Suprapubic skin (tissue), 4 donors: ENCODE data around the gene DIS3L.

Experiments used
- POLR2A ChIP-seq, 2 donors: fragments of 450-650 bp; IDR thresholded peaks; one replicate each; pipeline ENCODE4 v1.6.1; 2017; ENCODE audit warnings: antibody characterized with exemption in 2 of 2, mild to moderate bottlenecking in 2 of 2, moderate library complexity in 2 of 2
- POLR2AphosphoS5 ChIP-seq, 3 donors: sonication (generic); formaldehyde crosslinking; IDR thresholded peaks; one replicate each; pipeline ENCODE4 v1.6.1; 2017; ENCODE audit warnings: antibody characterized with exemption in 3 of 3
- TF ChIP-seq, protein P1 (sequence below), 2 donors: fragments of 200-600 bp in 1 of 2; fragments of 450-650 bp in 1 of 2; sonication (generic) in 1 of 2; IDR thresholded peaks; one replicate each; pipeline ENCODE4 v1.5.1; 2016 to 2019; ENCODE audit warnings: antibody characterized with exemption in 2 of 2, mild to moderate bottlenecking in 1 of 2, moderate library complexity in 1 of 2

DNA sequence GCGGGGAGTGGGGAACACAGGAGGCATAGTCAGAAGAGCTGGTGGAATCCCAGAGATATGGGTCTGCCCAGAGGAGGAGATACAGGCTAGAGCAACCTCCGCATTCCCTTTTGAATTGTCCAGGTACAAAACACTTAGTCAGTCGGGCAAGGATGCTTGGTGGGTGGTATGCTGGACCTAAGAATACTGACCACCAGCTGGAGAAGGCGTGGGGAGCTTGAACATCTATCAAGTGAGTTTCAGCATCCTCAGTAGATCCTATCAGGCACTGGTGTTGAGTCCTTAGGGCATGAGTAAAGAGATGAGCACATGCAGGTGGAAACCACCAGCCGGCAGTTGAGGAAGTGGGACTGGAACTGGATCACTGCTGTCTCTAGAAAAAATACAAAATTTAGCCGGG is 14.7 kb upstream of the DIS3L start:
- TF ChIP-seq, protein P1, sequence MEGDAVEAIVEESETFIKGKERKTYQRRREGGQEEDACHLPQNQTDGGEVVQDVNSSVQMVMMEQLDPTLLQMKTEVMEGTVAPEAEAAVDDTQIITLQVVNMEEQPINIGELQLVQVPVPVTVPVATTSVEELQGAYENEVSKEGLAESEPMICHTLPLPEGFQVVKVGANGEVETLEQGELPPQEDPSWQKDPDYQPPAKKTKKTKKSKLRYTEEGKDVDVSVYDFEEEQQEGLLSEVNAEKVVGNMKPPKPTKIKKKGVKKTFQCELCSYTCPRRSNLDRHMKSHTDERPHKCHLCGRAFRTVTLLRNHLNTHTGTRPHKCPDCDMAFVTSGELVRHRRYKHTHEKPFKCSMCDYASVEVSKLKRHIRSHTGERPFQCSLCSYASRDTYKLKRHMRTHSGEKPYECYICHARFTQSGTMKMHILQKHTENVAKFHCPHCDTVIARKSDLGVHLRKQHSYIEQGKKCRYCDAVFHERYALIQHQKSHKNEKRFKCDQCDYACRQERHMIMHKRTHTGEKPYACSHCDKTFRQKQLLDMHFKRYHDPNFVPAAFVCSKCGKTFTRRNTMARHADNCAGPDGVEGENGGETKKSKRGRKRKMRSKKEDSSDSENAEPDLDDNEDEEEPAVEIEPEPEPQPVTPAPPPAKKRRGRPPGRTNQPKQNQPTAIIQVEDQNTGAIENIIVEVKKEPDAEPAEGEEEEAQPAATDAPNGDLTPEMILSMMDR (IDR thresholded peaks at IDR 0.05) = no peak
- TF ChIP-seq POLR2AphosphoS5 (IDR thresholded peaks at IDR 0.05) = no peak
- no peak for TF ChIP-seq POLR2A (IDR thresholded peaks at IDR 0.05)
